Heart right ventricle (tissue), 16 donors: Measurements from ENCODE around the gene ANKRD16. TPM values are rescaled to one million over a fixed set of nuclear protein-coding genes. Genes with fewer than 3 reads are reported as not detected.

Source experiments
- ATAC-seq, 8 donors: fragments of 200-7000 bp; cut with Tn5 transposase; one replicate each; pipeline ENCODE4 v1.9.1; 2020; ENCODE audit warnings: mild to moderate bottlenecking in 8 of 8, moderate library complexity in 8 of 8, moderate number of reproducible peaks in 1 of 8
- DNase-seq, 2 donors: peaks; one replicate each; pipeline ENCODE4 v3.0.0-alpha.2; 2020
- H3K27ac ChIP-seq, 10 donors: fragments of 200-600 bp; sonication (generic) in 2 of 10; one replicate each; pipeline versions ENCODE4 v1.5.0 to v1.8.0; 2020 to 2022; ENCODE audit warnings: mild to moderate bottlenecking in 3 of 10
- H3K27me3 ChIP-seq, 7 donors: fragments of 200-600 bp; one replicate each; pipeline ENCODE4 v1.8.0; 2021 to 2022; ENCODE audit warnings: mild to moderate bottlenecking in 2 of 7
- H3K36me3 ChIP-seq, 9 donors: fragments of 200-600 bp; sonication (generic) in 1 of 9; one replicate each; pipeline versions ENCODE4 v1.5.0 to v1.8.0; 2020 to 2022; ENCODE audit warnings: mild to moderate bottlenecking in 2 of 9
- H3K4me1 ChIP-seq, 9 donors: fragments of 200-600 bp; sonication (generic) in 1 of 9; one replicate each; pipeline versions ENCODE4 v1.5.0 to v1.8.0; 2020 to 2022; ENCODE audit warnings: mild to moderate bottlenecking in 4 of 9
- H3K4me3 ChIP-seq, 10 donors: fragments of 200-600 bp; sonication (generic) in 2 of 10; one replicate each; pipeline versions ENCODE4 v1.5.0 to v1.8.0; 2020 to 2022; ENCODE audit warnings: mild to moderate bottlenecking in 7 of 10, moderate library complexity in 2 of 10
- H3K9me3 ChIP-seq, 11 donors: fragments of 200-600 bp in 10 of 11; sonication (generic) in 2 of 11; one replicate each; pipeline versions ENCODE4 v1.5.0 to v1.8.0; 2013 to 2022; ENCODE audit warnings: mild to moderate bottlenecking in 2 of 11, control low read depth in 1 of 11, moderate library complexity in 1 of 11
- WGBS, 2 donors: extraction: QIAGEN DNeasy Blood & Tissue Kit; methylation state at CpG; one replicate each; pipeline ENCODE4 v1.1.7; 2013; ENCODE audit warnings: inconsistent platforms in 1 of 2; 5-methylcytosine and 5-hydroxymethylcytosine counted together
- intact Hi-C, 10 donors: fragments of 100-400 bp; cut with DNase I; formaldehyde crosslinking; loops; one replicate each; pipeline versions ENCODE4 v1.11.1 to v1.14.2; 2022
- polyA plus RNA-seq, 2 donors: library from polyadenylated mRNA; stranded (reverse); fragments of 200-250 nt; gene quantifications; one replicate each; pipeline ENCODE4 v1.2.3, GENCODE V29; 2013
- total RNA-seq, 10 donors: library from RNA; stranded (reverse); fragmentation: NEBNext Ultra II Directional in 3 of 10; extraction: Animal tissue kit (Norgen Biotek cat#: 25700) in 3 of 10; gene quantifications; one replicate each; pipeline versions ENCODE4 v1.2.1 to v1.2.4, GENCODE V29; 2021 to 2023
- TF ChIP-seq, protein P1 (sequence below), 9 donors: fragments of 200-600 bp; sonication (generic) in 2 of 9; IDR thresholded peaks; one replicate each; pipeline versions ENCODE4 v1.5.0 to v1.8.0; 2021 to 2022; ENCODE audit warnings: antibody characterized with exemption in 9 of 9, mild to moderate bottlenecking in 5 of 9, moderate library complexity in 1 of 9
- donor health status: Arrhythmogenic right ventricular cardiomyopathy.
- donor health status: ischemic (EF 13 %, LVEDD 7.1; RV severe dilation, severe dysfunction).
- donor health status: healthy with polysubstance abuse.
- donor health status: DM: no; HTN: yes; CAD: no.
- donor health status: DM: no; HTN: no; CAD: no.
- donor health status: ischemic (EF 25% LVEDD 6.9; RV normal size, moderate dysfunction).
- donor health status: ischemic (EF 25% LVEDD 5.7; RV mildly dilated, moderate dysfunction).
- donor health status: healthy.
- donor health status: DM: yes; HTN: yes; CAD: no.
- donor health status: Ischemic cardiomyopathy.
- donor health status: ischemic (EF 35%, LVEDD 5.7; RV mildly dilated, moderate dysfunction).
- donor health status: nonischemic (EF 11% LVEDD 7.7; RV severe dilation, severe dysfunction).
- donor health status: DM: yes; HTN: yes; CAD: no.
- donor health status: PGD.
- donor health status: ischemic (EF 29% LVEDD 5.4; RV normal size, mild dysfunction).
- donor health status: nonischemic (EF 23%, LVEDD 6.1; RV moderate dilation, normal function).

ANKRD16 gene
- total and polyA plus RNA-seq, 12 donors: 2.2 to 3.9 (median 3.4) TPM

DNA sequence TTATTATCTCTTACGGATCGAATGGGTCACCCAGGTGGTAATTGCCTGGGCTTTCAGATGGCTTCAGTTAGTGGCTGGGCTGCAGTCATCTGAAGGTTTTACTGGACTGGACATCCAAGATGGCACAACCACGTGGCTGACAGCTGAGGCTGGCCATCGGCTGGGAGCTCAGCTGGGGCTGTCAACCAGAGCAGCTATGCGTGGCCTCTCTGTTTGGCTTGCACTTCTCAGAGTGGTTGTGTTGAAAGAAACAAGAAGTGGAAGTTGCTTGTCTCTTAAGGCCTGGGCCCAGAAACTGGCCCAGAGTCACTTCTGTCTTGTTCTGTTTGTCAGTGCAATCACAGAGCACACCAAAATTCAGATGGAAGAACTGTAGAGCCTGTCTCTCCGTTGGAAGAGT lies 70.8 kb downstream of the ANKRD16 start:
- H3K36me3 ChIP-seq: no peaks in the 10 kb centered on the region
- TF ChIP-seq, protein P1, sequence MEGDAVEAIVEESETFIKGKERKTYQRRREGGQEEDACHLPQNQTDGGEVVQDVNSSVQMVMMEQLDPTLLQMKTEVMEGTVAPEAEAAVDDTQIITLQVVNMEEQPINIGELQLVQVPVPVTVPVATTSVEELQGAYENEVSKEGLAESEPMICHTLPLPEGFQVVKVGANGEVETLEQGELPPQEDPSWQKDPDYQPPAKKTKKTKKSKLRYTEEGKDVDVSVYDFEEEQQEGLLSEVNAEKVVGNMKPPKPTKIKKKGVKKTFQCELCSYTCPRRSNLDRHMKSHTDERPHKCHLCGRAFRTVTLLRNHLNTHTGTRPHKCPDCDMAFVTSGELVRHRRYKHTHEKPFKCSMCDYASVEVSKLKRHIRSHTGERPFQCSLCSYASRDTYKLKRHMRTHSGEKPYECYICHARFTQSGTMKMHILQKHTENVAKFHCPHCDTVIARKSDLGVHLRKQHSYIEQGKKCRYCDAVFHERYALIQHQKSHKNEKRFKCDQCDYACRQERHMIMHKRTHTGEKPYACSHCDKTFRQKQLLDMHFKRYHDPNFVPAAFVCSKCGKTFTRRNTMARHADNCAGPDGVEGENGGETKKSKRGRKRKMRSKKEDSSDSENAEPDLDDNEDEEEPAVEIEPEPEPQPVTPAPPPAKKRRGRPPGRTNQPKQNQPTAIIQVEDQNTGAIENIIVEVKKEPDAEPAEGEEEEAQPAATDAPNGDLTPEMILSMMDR (IDR thresholded peaks at IDR 0.05): no peak
- DNase-seq: no peak
- H3K4me3 ChIP-seq: no peak overlapping the region
- H3K4me1 ChIP-seq: peaks cover 0 to 12% (median 10%) of the 10 kb centered on the region in 9 donors
- no peaks in the 10 kb centered on the region for H3K27me3 ChIP-seq
- no peak overlapping the region for H3K27ac ChIP-seq
- WGBS, 2 donors: 89% methylated on average over 6 of the region's 6 CpGs
- intact Hi-C loops: loop anchor here in 6 of 10 donors (5.0 to 10.0 kb wide), 3 partner anchors 53 to 134 kb away; partner anchors contain the start of gene TASOR2 (in 2 of the 6)
- H3K9me3 ChIP-seq: no peaks in the 10 kb centered on the region
- peak in 2 of 8 donors; percentile 12 to 29 for ATAC-seq

DNA sequence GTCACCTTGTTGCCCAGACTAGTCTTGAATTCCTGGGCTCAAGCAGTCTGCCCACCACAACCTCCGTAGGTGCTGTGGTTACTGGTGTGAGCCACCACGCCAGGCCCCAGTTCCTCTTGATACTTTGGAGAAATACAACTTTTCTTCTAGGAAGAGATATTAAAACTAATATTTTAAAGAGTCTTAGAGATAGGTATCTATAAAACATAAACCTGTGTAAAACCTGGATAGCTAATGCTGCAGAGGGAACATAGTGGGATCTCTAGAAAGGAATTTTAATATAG lies 71.7 kb downstream of the ANKRD16 start:
- no peak for DNase-seq

DNA sequence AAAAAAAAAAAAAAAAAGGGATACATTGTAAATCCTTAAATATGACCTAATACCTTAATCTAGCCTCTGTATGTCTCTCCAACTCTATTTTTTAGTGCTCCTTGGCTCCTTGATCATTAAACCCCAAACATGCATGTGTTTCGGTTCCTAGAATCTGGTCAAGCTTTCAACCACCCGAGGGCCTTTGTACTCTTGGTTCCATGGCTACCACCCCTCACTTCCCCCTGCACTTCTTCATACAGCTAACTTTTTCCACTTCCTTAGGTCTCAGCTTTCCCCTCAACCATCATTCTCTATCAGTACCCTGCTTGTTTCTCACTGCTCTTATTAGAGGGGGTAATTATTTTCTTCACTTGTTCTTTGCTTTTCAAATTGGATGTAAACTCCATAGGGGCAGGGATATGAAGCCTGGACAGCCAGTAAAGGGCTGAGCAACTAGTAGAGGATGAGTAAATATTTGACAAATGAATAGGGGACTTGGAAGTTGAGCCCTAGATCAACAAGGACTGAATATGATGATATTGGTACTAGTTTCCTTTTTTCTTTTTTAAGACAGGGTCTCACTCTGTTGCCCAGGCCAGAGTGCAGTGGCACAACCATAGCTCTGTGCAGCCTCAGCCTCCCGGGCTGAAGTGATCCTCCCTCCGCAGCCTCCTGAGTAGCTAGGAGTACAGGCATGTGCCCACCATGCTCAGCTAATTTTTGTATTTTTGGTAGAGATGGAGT lies 72.2 kb downstream of the ANKRD16 start:
- H3K36me3 ChIP-seq: no peaks in the 10 kb centered on the region
- no peaks in the 10 kb centered on the region for H3K27me3 ChIP-seq
- ATAC-seq (no peak), DNase-seq (no peak)
- H3K9me3 ChIP-seq: no peaks in the 10 kb centered on the region
- no peak overlapping the region for H3K4me3 ChIP-seq
- intact Hi-C loops: loop anchor here in 6 of 10 donors (5.0 to 10.0 kb wide), 3 partner anchors 55 to 133 kb away; partner anchors contain the start of gene TASOR2 (in 2 of the 6)
- WGBS, 2 donors: 90 to 92% methylated on average over 4 of the region's 4 CpGs
- peak overlapping the region in 1 of 10 donors; percentile 6 for H3K27ac ChIP-seq
- TF ChIP-seq, protein P1 (IDR thresholded peaks at IDR 0.05): no peak
- H3K4me1 ChIP-seq: peaks cover 0 to 12% (median 10%) of the 10 kb centered on the region in 9 donors

More for the DNA sequence above, 71.7 kb downstream of the ANKRD16 start:
- H3K4me1 ChIP-seq: peaks cover 0 to 12% (median 10%) of the 10 kb centered on the region in 9 donors
- H3K27me3 ChIP-seq: no peaks in the 10 kb centered on the region
- H3K9me3 ChIP-seq: no peaks in the 10 kb centered on the region
- peak overlapping the region in 1 of 10 donors; percentile 6 for H3K27ac ChIP-seq
- 92 to 95% methylated on average over 2 of the region's 2 CpGs for WGBS, 2 donors
- no peaks in the 10 kb centered on the region for H3K36me3 ChIP-seq
- ATAC-seq: no peak
- TF ChIP-seq, protein P1 (IDR thresholded peaks at IDR 0.05): no peak
- intact Hi-C loops: loop anchor here in 6 of 10 donors (5.0 to 10.0 kb wide), 3 partner anchors 54 to 133 kb away; partner anchors contain the start of gene TASOR2 (in 2 of the 6)
- H3K4me3 ChIP-seq: no peak overlapping the region

DNA sequence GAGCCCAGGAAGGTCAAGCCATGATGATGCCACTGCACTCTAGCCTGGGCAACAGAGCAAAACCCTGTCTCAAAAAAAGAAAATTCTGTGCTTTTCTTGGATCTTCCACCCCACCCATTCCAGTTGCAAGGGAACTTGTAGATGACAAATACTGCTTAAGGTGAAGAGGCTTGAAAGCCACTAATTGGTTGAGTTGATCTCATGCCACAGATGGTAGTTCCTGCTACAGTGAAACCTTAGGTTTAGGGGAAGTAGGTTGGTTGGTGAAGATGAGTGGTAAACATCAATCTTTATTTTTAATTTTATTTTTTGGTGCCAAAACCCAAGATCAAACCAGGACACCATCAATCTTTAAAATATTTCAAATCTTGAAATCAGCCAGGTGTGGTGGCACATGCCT lies 73.5 kb downstream of the ANKRD16 start:
- ATAC-seq: no peak
- no peaks in the 10 kb centered on the region for H3K36me3 ChIP-seq
- H3K27ac ChIP-seq: no peak overlapping the region
- H3K27me3 ChIP-seq: no peaks in the 10 kb centered on the region
- DNase-seq: no peak
- H3K4me3 ChIP-seq: no peak overlapping the region
- TF ChIP-seq, protein P1 (IDR thresholded peaks at IDR 0.05): no peak
- no peaks in the 10 kb centered on the region for H3K9me3 ChIP-seq
- intact Hi-C loops: loop anchor here in 6 of 10 donors (5.0 to 10.0 kb wide), 3 partner anchors 56 to 131 kb away; partner anchors contain the start of gene TASOR2 (in 2 of the 6)
- peaks cover 0 to 25% (median 22%) of the 10 kb centered on the region in 9 donors for H3K4me1 ChIP-seq
